Testis (tissue), 2 donors: ENCODE data around the gene TUT7.

Experiments
- POLR2A ChIP-seq: fragments of 450-650 bp; IDR thresholded peaks from one replicate; pipeline ENCODE4 v1.6.1; 2017; ENCODE audit warnings: antibody characterized with exemption, mild to moderate bottlenecking, moderate library complexity
- TF ChIP-seq, protein P1 (sequence below), 3 experiments: fragments of 450-650 bp in 2 of 3; fragments of 200-600 bp in 1 of 3; sonication (generic) in 1 of 3; IDR thresholded peaks; one replicate each; pipeline ENCODE4 v1.5.1; 2016 to 2019; ENCODE audit warnings: antibody characterized with exemption in 3 of 3, mild to moderate bottlenecking in 2 of 3, moderate library complexity in 1 of 3

DNA sequence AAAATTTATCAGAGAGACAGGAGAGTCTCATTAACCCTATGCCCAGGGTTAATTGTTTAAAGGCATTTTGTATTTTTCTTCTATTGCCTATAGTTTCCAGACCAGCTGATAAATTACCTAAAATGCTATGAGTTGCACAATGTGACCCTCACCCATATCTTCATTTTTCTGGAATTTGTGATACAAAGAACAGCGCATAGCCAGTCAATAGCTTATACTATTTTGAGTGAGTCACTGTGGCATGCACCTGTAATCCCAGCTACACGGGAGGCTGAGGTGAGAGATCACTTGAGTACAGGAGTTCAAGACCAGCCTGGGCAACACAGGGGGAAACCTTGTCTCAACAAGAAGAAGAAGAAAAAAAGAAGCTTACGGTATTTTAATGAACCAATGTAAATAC, 97.6 kb downstream of the TUT7 start:
- TF ChIP-seq, protein P1, sequence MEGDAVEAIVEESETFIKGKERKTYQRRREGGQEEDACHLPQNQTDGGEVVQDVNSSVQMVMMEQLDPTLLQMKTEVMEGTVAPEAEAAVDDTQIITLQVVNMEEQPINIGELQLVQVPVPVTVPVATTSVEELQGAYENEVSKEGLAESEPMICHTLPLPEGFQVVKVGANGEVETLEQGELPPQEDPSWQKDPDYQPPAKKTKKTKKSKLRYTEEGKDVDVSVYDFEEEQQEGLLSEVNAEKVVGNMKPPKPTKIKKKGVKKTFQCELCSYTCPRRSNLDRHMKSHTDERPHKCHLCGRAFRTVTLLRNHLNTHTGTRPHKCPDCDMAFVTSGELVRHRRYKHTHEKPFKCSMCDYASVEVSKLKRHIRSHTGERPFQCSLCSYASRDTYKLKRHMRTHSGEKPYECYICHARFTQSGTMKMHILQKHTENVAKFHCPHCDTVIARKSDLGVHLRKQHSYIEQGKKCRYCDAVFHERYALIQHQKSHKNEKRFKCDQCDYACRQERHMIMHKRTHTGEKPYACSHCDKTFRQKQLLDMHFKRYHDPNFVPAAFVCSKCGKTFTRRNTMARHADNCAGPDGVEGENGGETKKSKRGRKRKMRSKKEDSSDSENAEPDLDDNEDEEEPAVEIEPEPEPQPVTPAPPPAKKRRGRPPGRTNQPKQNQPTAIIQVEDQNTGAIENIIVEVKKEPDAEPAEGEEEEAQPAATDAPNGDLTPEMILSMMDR (IDR thresholded peaks at IDR 0.05) = no peak
- TF ChIP-seq POLR2A = no peak
